IMR-90 (cell line): ENCODE measurements around the gene ERC2. TPM values are rescaled to one million over a fixed set of nuclear protein-coding genes. Genes with fewer than 3 reads are reported as not detected.

Experiments
- ATAC-seq: fragments of 200-7000 bp; cut with Tn5 transposase; 2 replicates; pipeline ENCODE4 v1.9.1; 2020; ENCODE audit warnings: low read depth, mild to moderate bottlenecking, moderate library complexity
- BruUV-seq: library from RNA; stranded (reverse); fragments of 400-500 nt; replicated peaks from 2 replicates; lab custom pipeline; 2021; lab: Mats Ljungman, UMichigan
- CTCF ChIA-PET: fragments of 300-600 bp; formaldehyde crosslinking; extraction: SDS; loops from one replicate; lab custom pipeline; 2021; ENCODE audit warnings: antibody characterized with exemption; lab: Yijun Ruan, JAX
- POLR2A ChIA-PET: fragments of 300-600 bp; sonication (Branson Sonifier 250); formaldehyde crosslinking; loops from one replicate; lab custom pipeline; 2022; ENCODE audit warnings: antibody characterized with exemption; ENCODE audit not compliant: unreplicated experiment; lab: Charles Lee
- DNase-seq: peaks from one replicate; pipeline ENCODE4 v3.0.0; 2013
- H2AFZ ChIP-seq: replicated peaks from 2 replicates; pipeline ENCODE3; 2013; ENCODE audit warnings: low read length, mild to moderate bottlenecking; ENCODE audit not compliant: poor library complexity
- H2AK5ac ChIP-seq: 2 replicates; pipeline ENCODE4 v1.6.1; 2013; ENCODE audit warnings: low read depth, low read length, inconsistent platforms
- H2AK9ac ChIP-seq: replicated peaks from 2 replicates; pipeline ENCODE3; 2013; ENCODE audit warnings: mild to moderate bottlenecking, low read depth, low read length, moderate library complexity; ENCODE audit not compliant: poor library complexity
- H2BK120ac ChIP-seq: 2 replicates; pipeline ENCODE4 v1.6.1; 2013; ENCODE audit warnings: low read depth, low read length, inconsistent platforms
- H2BK15ac ChIP-seq: 3 replicates; pipeline ENCODE4 v1.6.1; 2013; ENCODE audit warnings: low read depth, low read length, inconsistent platforms
- H2BK20ac ChIP-seq: 2 replicates; pipeline ENCODE4 v1.6.1; 2013; ENCODE audit warnings: low read depth, mild to moderate bottlenecking, inconsistent platforms, low read length, moderate library complexity
- H2BK5ac ChIP-seq: 2 replicates; pipeline ENCODE4 v1.6.1; 2013; ENCODE audit warnings: mild to moderate bottlenecking, low read depth, low read length, inconsistent platforms; ENCODE audit not compliant: poor library complexity, severe bottlenecking
- H3K14ac ChIP-seq: replicated peaks from 2 replicates; pipeline ENCODE4 v1.6.1; 2013; ENCODE audit warnings: low read depth, low read length, inconsistent platforms
- H3K18ac ChIP-seq: 2 replicates; pipeline ENCODE4 v1.6.1; 2013; ENCODE audit warnings: low read depth, low read length, control low read depth
- H3K23ac ChIP-seq: 2 replicates; pipeline ENCODE4 v1.6.1; 2013; ENCODE audit warnings: low read depth, low read length, inconsistent platforms
- H3K27ac ChIP-seq: 2 replicates; pipeline ENCODE4 v1.5.1; 2013; ENCODE audit warnings: mild to moderate bottlenecking, control low read depth, low read length; ENCODE audit not compliant: insufficient read depth
- H3K27me3 ChIP-seq: 2 replicates; pipeline ENCODE4 v1.6.1; 2013; ENCODE audit warnings: low read length; ENCODE audit not compliant: control insufficient read depth, insufficient read depth
- H3K36me3 ChIP-seq: 2 replicates; pipeline ENCODE4 v1.6.1; 2013; ENCODE audit warnings: low read length, mixed read lengths; ENCODE audit not compliant: control insufficient read depth, insufficient read depth
- H3K4ac ChIP-seq: 2 replicates; pipeline ENCODE4 v1.6.1; 2013; ENCODE audit warnings: low read depth, low read length, inconsistent platforms
- H3K4me1 ChIP-seq: 2 replicates; pipeline ENCODE4 v1.6.1; 2013; ENCODE audit warnings: low read length, mixed read lengths; ENCODE audit not compliant: control insufficient read depth, insufficient read depth
- H3K4me2 ChIP-seq: 2 replicates; pipeline ENCODE4 v1.6.1; 2013; ENCODE audit warnings: low read depth, mild to moderate bottlenecking, control low read depth, low read length, moderate library complexity
- H3K4me3 ChIP-seq: 2 replicates; pipeline ENCODE4 v1.5.1; 2013; ENCODE audit warnings: low read depth, mild to moderate bottlenecking, control low read depth, low read length, moderate library complexity; ENCODE audit not compliant: insufficient read depth
- H3K56ac ChIP-seq: 2 replicates; pipeline ENCODE4 v1.6.1; 2013; ENCODE audit warnings: low read length, inconsistent platforms; ENCODE audit not compliant: insufficient read depth; ENCODE audit errors: extremely low read depth
- H3K79me1 ChIP-seq, 2 experiments: 2 replicates each; pipeline ENCODE4 v1.6.1; 2013; ENCODE audit warnings: low read length in 2 of 2, inconsistent platforms in 1 of 2, low read depth in 1 of 2
- H3K9ac ChIP-seq: 2 replicates; pipeline ENCODE4 v1.6.1; 2013; ENCODE audit warnings: low read depth, low read length, control low read depth
- H3K9me1 ChIP-seq: 2 replicates; pipeline ENCODE4 v1.6.1; 2013; ENCODE audit warnings: low read length, inconsistent platforms; ENCODE audit not compliant: insufficient read depth
- H3K9me3 ChIP-seq: 2 replicates; pipeline ENCODE4 v1.6.1; 2013; ENCODE audit warnings: low read length; ENCODE audit not compliant: control insufficient read depth, insufficient read depth
- H4K20me1 ChIP-seq: 2 replicates; pipeline ENCODE4 v1.6.1; 2013; ENCODE audit warnings: low read length, inconsistent platforms; ENCODE audit not compliant: insufficient read depth
- H4K5ac ChIP-seq: 2 replicates; pipeline ENCODE4 v1.6.1; 2013; ENCODE audit warnings: mild to moderate bottlenecking, low read depth, low read length, control low read depth
- H4K8ac ChIP-seq, 2 experiments: 2 replicates each; pipeline ENCODE4 v1.6.1; 2013; ENCODE audit warnings: low read depth in 2 of 2, low read length in 2 of 2, control low read depth in 1 of 2, inconsistent platforms in 1 of 2
- H4K91ac ChIP-seq: 2 replicates; pipeline ENCODE4 v1.6.1; 2013; ENCODE audit warnings: low read depth, low read length, inconsistent platforms; ENCODE audit not compliant: insufficient read depth
- CHD1 ChIP-seq: IDR thresholded peaks from 2 replicates; pipeline ENCODE4 v1.6.1; 2012; ENCODE audit warnings: low read depth, low read length, improper control_type of control experiment
- CTCF ChIP-seq: conservative IDR thresholded peaks from 2 replicates; pipeline ENCODE4 v1.5.1; 2012; ENCODE audit warnings: mild to moderate bottlenecking, low read depth, low read length, improper control_type of control experiment
- FOS ChIP-seq: fragments of 150-350 bp; IDR thresholded peaks from 2 replicates; pipeline ENCODE4 v1.6.1; 2016; ENCODE audit warnings: low read depth, low read length
- MAFK ChIP-seq: IDR thresholded peaks from 2 replicates; pipeline ENCODE4 v1.6.1; 2012; ENCODE audit warnings: low read depth, low read length, improper control_type of control experiment
- MAZ ChIP-seq: IDR thresholded peaks from 2 replicates; pipeline ENCODE4 v1.6.1; 2012; ENCODE audit warnings: low read depth, mild to moderate bottlenecking, low read length, improper control_type of control experiment, moderate library complexity, borderline replicate concordance
- MXI1 ChIP-seq: IDR thresholded peaks from 2 replicates; pipeline ENCODE4 v1.6.1; 2012; ENCODE audit warnings: low read depth, mild to moderate bottlenecking, low read length, moderate library complexity, borderline replicate concordance
- NFE2L2 ChIP-seq: fragments of 150-350 bp; IDR thresholded peaks from 2 replicates; pipeline ENCODE4 v1.6.1; 2016; ENCODE audit warnings: low read depth, mild to moderate bottlenecking, low read length
- POLR2A ChIP-seq: IDR thresholded peaks from 2 replicates; pipeline ENCODE4 v1.6.1; 2012; ENCODE audit warnings: mild to moderate bottlenecking, low read depth, low read length
- RAD21 ChIP-seq: IDR thresholded peaks from 2 replicates; pipeline ENCODE4 v1.6.1; 2012; ENCODE audit warnings: low read length, improper control_type of control experiment
- RFX5 ChIP-seq: IDR thresholded peaks from 2 replicates; pipeline ENCODE4 v1.8.0; 2012; ENCODE audit warnings: low read depth, mild to moderate bottlenecking, low read length, moderate library complexity
- SMC3 ChIP-seq: fragments of 150-350 bp; IDR thresholded peaks from 2 replicates; pipeline ENCODE4 v1.6.1; 2016; ENCODE audit warnings: low read depth, mild to moderate bottlenecking, antibody characterized with exemption, low read length, moderate library complexity
- WGBS, 2 experiments: methylation state at CpG; one replicate each; pipeline versions ENCODE4 v1.1.5 to v1.1.7; 2013; ENCODE audit warnings: missing lambda C conversion rate in 2 of 2; ENCODE audit not compliant: insufficient read length in 1 of 2; ENCODE audit errors: extremely low coverage in 2 of 2; 5-methylcytosine and 5-hydroxymethylcytosine counted together
- dilution Hi-C: fragments of 300-500 bp; cut with HindIII; formaldehyde crosslinking; loops from one replicate; pipeline ENCODE4 v1.14.3; 2018; ENCODE audit warnings: low sequenced_read_pairs; ENCODE audit not compliant: unreplicated experiment
- in situ Hi-C: fragments of 300-500 bp; cut with MboI; formaldehyde crosslinking; loops from 3 replicates; pipeline ENCODE4 v1.14.3; 2019; ENCODE audit warnings: low sequenced_read_pairs, inconsistent platforms, mixed read lengths
- intact Hi-C: fragments of 100-400 bp; cut with micrococcal nuclease; formaldehyde crosslinking; loops from 2 replicates; pipeline ENCODE4 v1.10.0; 2022
- polyA plus RNA-seq, 3 experiments: library from polyadenylated mRNA; depleted of rRNA; stranded (reverse); fragments of >200 nt; gene quantifications; 2 replicates each; pipeline ENCODE4 v1.2.3, GENCODE V29; 2012; ENCODE audit warnings: low replicate concordance in 1 of 3
- total RNA-seq: library from RNA; depleted of rRNA; stranded (reverse); fragments of >200 nt; gene quantifications from 2 replicates; pipeline ENCODE4 v1.2.3, GENCODE V29; 2012
- TF ChIP-seq, protein P1 (sequence below): fragments of 150-350 bp; IDR thresholded peaks from 2 replicates; pipeline ENCODE4 v1.6.1; 2016; ENCODE audit warnings: low read depth, mild to moderate bottlenecking, low read length, moderate library complexity, borderline replicate concordance

ERC2 gene
- total and polyA plus RNA-seq, 2 of the 4 experiments (the other 2 are of a cell fraction), result 0.17 to 0.18 TPM

GRCh38 chr3:55870594-55870993 lies 597.7 kb downstream of the ERC2 start:
- no peak overlapping the region for H4K91ac ChIP-seq
- H3K27me3 ChIP-seq, result no peaks in the 10 kb centered on the region
- peaks cover 15% of the 10 kb centered on the region for H3K9me1 ChIP-seq
- H2AK5ac ChIP-seq, result no peak overlapping the region
- 0 out of 2 replicates have a peak overlapping the region, but pooled peaks have one; percentile 9 for H3K4ac ChIP-seq
- no peak overlapping the region for H3K23ac ChIP-seq
- ChIA-PET CTCF (no interaction called here), POLR2A (no interaction called here)
- no peak for ATAC-seq
- no peak overlapping the region for H2BK15ac ChIP-seq
- H4K5ac ChIP-seq, result no peak overlapping the region
- no peak overlapping the region for H2AK9ac ChIP-seq
- BruUV-seq, result no TSS peak
- intact Hi-C loops, result no loop called here
- no peak overlapping the region for H2AFZ ChIP-seq
- H3K79me1 ChIP-seq, result no peaks in the 10 kb centered on the region
- TF ChIP-seq POLR2A (no peak), CHD1 (no peak), RAD21 (no peak), CTCF (no peak), MXI1 (no peak), MAZ (no peak), NFE2L2 (no peak), FOS (no peak), RFX5 (no peak), MAFK (no peak), SMC3 (no peak)
- TF ChIP-seq, protein P1, sequence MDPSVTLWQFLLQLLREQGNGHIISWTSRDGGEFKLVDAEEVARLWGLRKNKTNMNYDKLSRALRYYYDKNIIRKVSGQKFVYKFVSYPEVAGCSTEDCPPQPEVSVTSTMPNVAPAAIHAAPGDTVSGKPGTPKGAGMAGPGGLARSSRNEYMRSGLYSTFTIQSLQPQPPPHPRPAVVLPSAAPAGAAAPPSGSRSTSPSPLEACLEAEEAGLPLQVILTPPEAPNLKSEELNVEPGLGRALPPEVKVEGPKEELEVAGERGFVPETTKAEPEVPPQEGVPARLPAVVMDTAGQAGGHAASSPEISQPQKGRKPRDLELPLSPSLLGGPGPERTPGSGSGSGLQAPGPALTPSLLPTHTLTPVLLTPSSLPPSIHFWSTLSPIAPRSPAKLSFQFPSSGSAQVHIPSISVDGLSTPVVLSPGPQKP, result no peak
- no peak overlapping the region for H3K4me2 ChIP-seq
- no peaks in the 10 kb centered on the region for H3K36me3 ChIP-seq
- H3K9ac ChIP-seq, result no peak overlapping the region
- H4K20me1 ChIP-seq, result no peaks in the 10 kb centered on the region
- H3K14ac ChIP-seq, result no peak overlapping the region
- no peak overlapping the region for H3K56ac ChIP-seq
- no peak overlapping the region for H2BK120ac ChIP-seq
- H3K9me3 ChIP-seq, result no peaks in the 10 kb centered on the region
- DNase-seq, result no peak
- no peak overlapping the region for H3K18ac ChIP-seq
- H3K4me1 ChIP-seq, result peaks cover 8% of the 10 kb centered on the region; the same call in 1 of the 2 replicates
- no peak overlapping the region for H2BK5ac ChIP-seq
- no peak overlapping the region for H2BK20ac ChIP-seq
- H3K27ac ChIP-seq, result no peak overlapping the region
- H3K4me3 ChIP-seq, result no peak overlapping the region
- dilution Hi-C loops, result no loop called here
- H4K8ac ChIP-seq, result no peak overlapping the region
- no CpG with 5 or more reads among the region's 5 CpGs for whole genome bisulfite sequencing, 2 experiments
- in situ Hi-C loops, result no loop called here
